Right atrium auricular region (tissue), 2 donors: ENCODE results near the gene CC2D1A. TPM values are rescaled to one million over a fixed set of nuclear protein-coding genes. Genes with fewer than 3 reads are reported as not detected.
"Not testable (repeated sequence)": the region's sequence is repeated elsewhere in the genome, so short reads cannot be mapped to it uniquely, and the experiment has no call there.

Source experiments
- DNase-seq: peaks from one replicate; pipeline ENCODE4 v3.0.0-alpha.2; 2019; ENCODE audit warnings: low spot score
- H3K27ac ChIP-seq, 2 donors: fragments of 200-600 bp; sonication (generic); 1 replicate in 1 of 2; 2 replicates in 1 of 2; pipeline ENCODE4 v1.5.1; 2016 to 2019
- H3K27me3 ChIP-seq, 2 donors: fragments of 200-600 bp; sonication (generic); one replicate each; pipeline versions ENCODE4 v1.5.1 to v1.6.0; 2017 to 2019
- H3K36me3 ChIP-seq: fragments of 200-600 bp; sonication (generic); one replicate; pipeline ENCODE4 v1.5.1; 2016
- H3K4me1 ChIP-seq, 2 donors: fragments of 200-600 bp; sonication (generic); one replicate each; pipeline versions ENCODE4 v1.5.1 to v1.6.0; 2017 to 2019
- H3K4me3 ChIP-seq, 2 donors: fragments of 200-600 bp; sonication (generic); 1 replicate in 1 of 2; 2 replicates in 1 of 2; pipeline ENCODE4 v1.5.1; 2017 to 2019; ENCODE audit warnings: mild to moderate bottlenecking in 1 of 2, moderate library complexity in 1 of 2
- H3K9me3 ChIP-seq, 2 donors: fragments of 200-600 bp; sonication (generic); one replicate each; pipeline ENCODE4 v1.5.1; 2019
- CTCF ChIP-seq, 2 donors: fragments of 200-600 bp; sonication (generic); IDR thresholded peaks; one replicate each; pipeline ENCODE4 v1.5.1; 2019; ENCODE audit warnings: antibody characterized with exemption in 2 of 2
- total RNA-seq, 2 donors: library from RNA; depleted of rRNA; stranded (reverse); fragments of >200 nt; gene quantifications; one replicate each; pipeline ENCODE4 v1.1.0, GENCODE V29; 2016

Gene CC2D1A
- total RNA-seq, 2 donors from 2014 or later: 16.1 to 22.6 TPM

- no peak overlapping the region for H3K27ac ChIP-seq
- H3K36me3 ChIP-seq: peaks cover 58% of the 10 kb centered on the region
- no peaks in the 10 kb centered on the region for H3K4me1 ChIP-seq
- TF ChIP-seq CTCF (IDR thresholded peaks at IDR 0.05): no peak
- no peak overlapping the region for H3K4me3 ChIP-seq
- no peak for DNase-seq
- H3K9me3 ChIP-seq: no peaks in the 10 kb centered on the region
- H3K27me3 ChIP-seq: no peaks in the 10 kb centered on the region
Observed at GRCh38 chr19:13965926-13966683, 60.1 kb downstream of the CC2D1A start.

- Histone ChIP-seq H3K4me3 (no peak overlapping the region), H3K9me3 (no peaks in the 10 kb centered on the region), H3K27me3 (no peaks in the 10 kb centered on the region), H3K4me1 (no peaks in the 10 kb centered on the region), H3K36me3 (peaks cover 58% of the 10 kb centered on the region), H3K27ac (no peak overlapping the region)
- no peak for TF ChIP-seq CTCF (IDR thresholded peaks at IDR 0.05)
- DNase-seq: no peak
Observed at GRCh38 chr19:13966684-13967128, 60.7 kb downstream of the CC2D1A start.

GRCh38 chr19:13967206-13967605 lies 61.2 kb downstream of the CC2D1A start:
- H3K27me3 ChIP-seq, H3K9me3 ChIP-seq, DNase-seq, H3K4me3 ChIP-seq, H3K27ac ChIP-seq, H3K4me1 ChIP-seq: not testable (repeated sequence)
- H3K36me3 ChIP-seq: peaks cover 58% of the 10 kb centered on the region

- peaks cover 65% of the 10 kb centered on the region for H3K36me3 ChIP-seq
Observed at GRCh38 chr19:13968383-13968935, 62.5 kb downstream of the CC2D1A start.

GRCh38 chr19:13968999-13969398 lies 63.0 kb downstream of the CC2D1A start:
- H3K27me3 ChIP-seq: no peaks in the 10 kb centered on the region
- no peak for TF ChIP-seq CTCF (IDR thresholded peaks at IDR 0.05)
- DNase-seq: no peak
- H3K4me3 ChIP-seq: no peak overlapping the region
- H3K27ac ChIP-seq: no peak overlapping the region
- H3K36me3 ChIP-seq: peaks cover 67% of the 10 kb centered on the region
- no peaks in the 10 kb centered on the region for H3K4me1 ChIP-seq
- no peaks in the 10 kb centered on the region for H3K9me3 ChIP-seq

More at GRCh38 chr19:13968383-13968935, 62.5 kb downstream of the CC2D1A start:
- no peak for DNase-seq
- no peak for TF ChIP-seq CTCF (IDR thresholded peaks at IDR 0.05)
- H3K4me3 ChIP-seq: no peak overlapping the region
- no peaks in the 10 kb centered on the region for H3K4me1 ChIP-seq
- no peaks in the 10 kb centered on the region for H3K9me3 ChIP-seq
- no peaks in the 10 kb centered on the region for H3K27me3 ChIP-seq
- H3K27ac ChIP-seq: no peak overlapping the region

GRCh38 chr19:13969897-13970296 lies 63.9 kb downstream of the CC2D1A start:
- H3K9me3 ChIP-seq: no peaks in the 10 kb centered on the region
- H3K4me3 ChIP-seq: no peak overlapping the region
- TF ChIP-seq CTCF (IDR thresholded peaks at IDR 0.05): no peak
- no peak overlapping the region for H3K27ac ChIP-seq
- peaks cover 62% of the 10 kb centered on the region for H3K36me3 ChIP-seq
- no peak for DNase-seq
- peaks cover 0 to under 1% of the 10 kb centered on the region in 2 donors for H3K4me1 ChIP-seq
- H3K27me3 ChIP-seq: no peaks in the 10 kb centered on the region

- H3K4me1 ChIP-seq: peaks cover 0 to 19% of the 10 kb centered on the region in 2 donors
- peaks cover 44% of the 10 kb centered on the region for H3K36me3 ChIP-seq
- not testable (repeated sequence) for DNase-seq, H3K27ac ChIP-seq, H3K27me3 ChIP-seq, H3K9me3 ChIP-seq, H3K4me3 ChIP-seq
Observed at GRCh38 chr19:13971868-13972267, 65.9 kb downstream of the CC2D1A start.
